ENCODE results near the gene FRY.

The FRY gene

DNA sequence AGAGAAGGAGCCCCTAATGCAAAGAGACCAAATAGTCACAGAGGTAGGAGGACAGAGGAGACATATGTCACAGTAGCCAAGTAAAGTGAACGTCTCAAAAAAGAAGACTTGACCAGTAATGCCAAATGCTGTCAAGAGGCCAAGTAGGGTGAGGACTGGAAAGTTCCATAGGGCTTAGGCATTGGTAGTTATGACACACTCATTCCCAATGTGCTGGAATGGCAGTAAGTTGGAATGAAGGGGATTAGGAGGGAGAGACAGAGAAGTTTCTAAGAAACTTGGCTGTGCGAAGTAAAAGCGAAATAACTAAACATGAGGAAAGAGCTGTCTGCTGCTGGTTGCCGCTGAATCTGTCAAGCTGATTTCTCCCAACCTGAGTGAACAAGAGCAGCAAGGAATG lies 14.9 kb upstream of the FRY start:
- TF ChIP-seq FOXP2 (optimal IDR thresholded peaks at IDR 0.05; ENCODE audit: borderline replicate concordance, extremely low read depth, extremely low read length, insufficient read depth) = no peak
- TF ChIP-seq, protein P1, sequence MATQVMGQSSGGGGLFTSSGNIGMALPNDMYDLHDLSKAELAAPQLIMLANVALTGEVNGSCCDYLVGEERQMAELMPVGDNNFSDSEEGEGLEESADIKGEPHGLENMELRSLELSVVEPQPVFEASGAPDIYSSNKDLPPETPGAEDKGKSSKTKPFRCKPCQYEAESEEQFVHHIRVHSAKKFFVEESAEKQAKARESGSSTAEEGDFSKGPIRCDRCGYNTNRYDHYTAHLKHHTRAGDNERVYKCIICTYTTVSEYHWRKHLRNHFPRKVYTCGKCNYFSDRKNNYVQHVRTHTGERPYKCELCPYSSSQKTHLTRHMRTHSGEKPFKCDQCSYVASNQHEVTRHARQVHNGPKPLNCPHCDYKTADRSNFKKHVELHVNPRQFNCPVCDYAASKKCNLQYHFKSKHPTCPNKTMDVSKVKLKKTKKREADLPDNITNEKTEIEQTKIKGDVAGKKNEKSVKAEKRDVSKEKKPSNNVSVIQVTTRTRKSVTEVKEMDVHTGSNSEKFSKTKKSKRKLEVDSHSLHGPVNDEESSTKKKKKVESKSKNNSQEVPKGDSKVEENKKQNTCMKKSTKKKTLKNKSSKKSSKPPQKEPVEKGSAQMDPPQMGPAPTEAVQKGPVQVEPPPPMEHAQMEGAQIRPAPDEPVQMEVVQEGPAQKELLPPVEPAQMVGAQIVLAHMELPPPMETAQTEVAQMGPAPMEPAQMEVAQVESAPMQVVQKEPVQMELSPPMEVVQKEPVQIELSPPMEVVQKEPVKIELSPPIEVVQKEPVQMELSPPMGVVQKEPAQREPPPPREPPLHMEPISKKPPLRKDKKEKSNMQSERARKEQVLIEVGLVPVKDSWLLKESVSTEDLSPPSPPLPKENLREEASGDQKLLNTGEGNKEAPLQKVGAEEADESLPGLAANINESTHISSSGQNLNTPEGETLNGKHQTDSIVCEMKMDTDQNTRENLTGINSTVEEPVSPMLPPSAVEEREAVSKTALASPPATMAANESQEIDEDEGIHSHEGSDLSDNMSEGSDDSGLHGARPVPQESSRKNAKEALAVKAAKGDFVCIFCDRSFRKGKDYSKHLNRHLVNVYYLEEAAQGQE (IDR thresholded peaks at IDR 0.05; ENCODE audit: insufficient read depth in 1 of 2, low read depth in 2 of 2, low read length in 2 of 2) = no peak

GRCh38 chr13:32017474-32017873 lies 14.1 kb upstream of the FRY start:
- TF ChIP-seq SIN3A (IDR thresholded peaks at IDR 0.05; ENCODE audit: borderline replicate concordance, insufficient read depth, low read length) = no peak

DNA sequence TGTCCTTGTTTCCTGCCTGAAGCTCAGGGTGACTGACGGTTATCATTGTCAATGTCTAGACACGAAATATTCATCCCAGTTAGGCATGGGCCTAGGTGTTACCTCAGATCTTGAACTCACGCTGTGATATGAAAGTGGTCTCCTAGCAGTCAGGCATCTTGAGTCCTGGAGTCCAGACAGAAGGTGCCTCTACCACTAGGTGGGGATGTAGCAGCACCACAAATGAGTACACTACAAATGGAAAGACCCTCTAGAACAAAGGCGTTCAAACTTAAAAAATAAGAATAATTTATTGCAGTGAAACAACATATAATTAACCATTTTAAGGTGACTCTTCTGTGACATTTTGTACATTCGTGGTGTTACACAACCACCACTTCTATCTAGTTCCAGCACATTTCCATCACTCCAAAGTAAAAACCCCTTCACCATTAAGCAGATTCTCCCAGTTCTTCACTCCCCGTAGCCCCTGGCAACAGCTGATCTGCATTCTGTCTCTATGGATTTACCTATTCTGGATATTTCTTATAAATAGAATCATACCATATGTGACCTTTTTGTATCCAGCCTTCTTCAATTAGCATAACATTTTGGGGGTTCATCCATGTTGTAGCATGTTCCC lies 11.9 kb upstream of the FRY start:
- TF ChIP-seq, protein P1 (IDR thresholded peaks at IDR 0.05; ENCODE audit: insufficient read depth in 1 of 2, low read depth in 2 of 2, low read length in 2 of 2) = no peak
- TF ChIP-seq SIN3A (IDR thresholded peaks at IDR 0.05; ENCODE audit: borderline replicate concordance, insufficient read depth, low read length) = no peak
- TF ChIP-seq FOXP2 (optimal IDR thresholded peaks at IDR 0.05; ENCODE audit: borderline replicate concordance, extremely low read depth, extremely low read length, insufficient read depth) = no peak
- TF ChIP-seq POLR2AphosphoS5 (IDR thresholded peaks at IDR 0.05; ENCODE audit: low read depth, low read length) = no peak
- TF ChIP-seq TAF1 (IDR thresholded peaks at IDR 0.05; ENCODE audit: borderline replicate concordance, insufficient read depth, low read length) = no peak

- TF ChIP-seq SIN3A (IDR thresholded peaks at IDR 0.05; ENCODE audit: borderline replicate concordance, insufficient read depth, low read length) = no peak
- TF ChIP-seq, protein P1 (IDR thresholded peaks at IDR 0.05; ENCODE audit: insufficient read depth in 1 of 2, low read depth in 2 of 2, low read length in 2 of 2) = no peak
- TF ChIP-seq FOXP2 (optimal IDR thresholded peaks at IDR 0.05; ENCODE audit: borderline replicate concordance, extremely low read depth, extremely low read length, insufficient read depth) = no peak
- TF ChIP-seq TAF1 (IDR thresholded peaks at IDR 0.05; ENCODE audit: borderline replicate concordance, insufficient read depth, low read length) = no peak
- no peak for TF ChIP-seq POLR2AphosphoS5 (IDR thresholded peaks at IDR 0.05; ENCODE audit: low read depth, low read length)
Measured at GRCh38 chr13:32021785-32022184, 9.8 kb upstream of the FRY start.

DNA sequence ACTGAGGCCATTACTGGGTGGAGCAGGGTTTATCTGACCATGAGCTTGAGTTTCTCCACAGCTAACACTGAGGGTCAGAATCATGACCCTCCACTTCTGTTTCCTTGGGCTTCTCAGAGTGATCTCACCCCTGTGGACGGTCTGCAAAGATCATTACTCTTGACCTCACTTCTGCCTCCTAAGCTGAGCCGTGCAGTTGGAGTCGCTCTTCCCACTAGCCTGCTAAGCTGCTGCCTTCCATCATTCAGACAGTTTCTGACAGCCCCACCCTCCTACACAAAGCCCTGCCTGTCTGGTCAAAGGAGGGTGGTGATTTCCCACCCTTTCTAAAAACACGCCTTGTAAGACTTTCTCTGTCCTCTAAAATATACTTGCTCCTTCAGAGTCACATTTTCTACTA lies 9.3 kb upstream of the FRY start:
- TF ChIP-seq SIN3A (IDR thresholded peaks at IDR 0.05; ENCODE audit: borderline replicate concordance, insufficient read depth, low read length) = no peak
- TF ChIP-seq POLR2AphosphoS5 (IDR thresholded peaks at IDR 0.05; ENCODE audit: low read depth, low read length) = no peak
- TF ChIP-seq, protein P1 (IDR thresholded peaks at IDR 0.05; ENCODE audit: insufficient read depth in 1 of 2, low read depth in 2 of 2, low read length in 2 of 2) = no peak
- TF ChIP-seq FOXP2 (optimal IDR thresholded peaks at IDR 0.05; ENCODE audit: borderline replicate concordance, extremely low read depth, extremely low read length, insufficient read depth) = no peak
- TF ChIP-seq TAF1 (IDR thresholded peaks at IDR 0.05; ENCODE audit: borderline replicate concordance, insufficient read depth, low read length) = no peak
